Measurements from ENCODE around the gene FXYD6.

FXYD6 gene

GRCh38 chr11:117842131-117842941, 34.1 kb downstream of the FXYD6 start:
- DNase-seq: no peak

GRCh38 chr11:117841551-117842031, 34.9 kb downstream of the FXYD6 start:
- no peak for DNase-seq

- no peak for DNase-seq
Observed at GRCh38 chr11:117840881-117841550, 35.4 kb downstream of the FXYD6 start.

- DNase-seq: no peak
Observed at GRCh38 chr11:117839936-117840813, 36.3 kb downstream of the FXYD6 start.

- no peak for DNase-seq
Observed at GRCh38 chr11:117839380-117839881, 37.0 kb downstream of the FXYD6 start.

GRCh38 chr11:117838901-117839300, 37.6 kb downstream of the FXYD6 start:
- no peak for DNase-seq

GRCh38 chr11:117837791-117838190, 38.7 kb downstream of the FXYD6 start:
- DNase-seq: no peak

GRCh38 chr11:117837070-117837776, 39.2 kb downstream of the FXYD6 start:
- no peak for DNase-seq

- DNase-seq: no peak
Observed at GRCh38 chr11:117836077-117836960, 40.1 kb downstream of the FXYD6 start.

- no peak for DNase-seq
Observed at GRCh38 chr11:117835576-117835975, 40.9 kb downstream of the FXYD6 start.

GRCh38 chr11:117834838-117835443, 41.5 kb downstream of the FXYD6 start:
- no peak for DNase-seq

- DNase-seq: no peak
Observed at GRCh38 chr11:117834068-117834810, 42.2 kb downstream of the FXYD6 start.

GRCh38 chr11:117833401-117833891, 43.0 kb downstream of the FXYD6 start:
- DNase-seq: no peak

GRCh38 chr11:117832511-117832910, 43.9 kb downstream of the FXYD6 start:
- no peak for DNase-seq

- DNase-seq: no peak
Observed at GRCh38 chr11:117831661-117832415, 44.6 kb downstream of the FXYD6 start.

GRCh38 chr11:117830674-117831351, 45.6 kb downstream of the FXYD6 start:
- DNase-seq: no peak

- DNase-seq: no peak
Observed at GRCh38 chr11:117830072-117830471, 46.4 kb downstream of the FXYD6 start.

GRCh38 chr11:117829369-117829725, 47.1 kb downstream of the FXYD6 start:
- no peak for DNase-seq
